BE2C (cell line): Measurements from ENCODE around the gene KAT2B.

Experiments used
- DNase-seq: peaks from one replicate; pipeline ENCODE4 v3.0.0-alpha.2; 2020
- H3K27me3 ChIP-seq: fragments of 250-450 bp; sonication (Bioruptor Pico); 2 replicates; pipeline ENCODE4 v1.5.1; 2020; ENCODE audit warnings: mild to moderate bottlenecking
- H3K36me3 ChIP-seq: fragments of 250-450 bp; sonication (Bioruptor Pico); 2 replicates; pipeline ENCODE4 v1.5.1; 2020; ENCODE audit warnings: mild to moderate bottlenecking
- H3K4me1 ChIP-seq: fragments of 250-450 bp; sonication (Bioruptor Pico); 2 replicates; pipeline ENCODE4 v1.5.1; 2020
- H3K4me3 ChIP-seq: 2 replicates; pipeline ENCODE4 v1.5.1; 2011; ENCODE audit warnings: low read depth, low read length
- H3K9me3 ChIP-seq: fragments of 250-450 bp; sonication (Bioruptor Pico); 2 replicates; pipeline ENCODE4 v1.5.1; 2020
- CTCF ChIP-seq: IDR thresholded peaks from 2 replicates; pipeline ENCODE4 v1.5.1; 2012; ENCODE audit warnings: mild to moderate bottlenecking, low read depth, low read length

The KAT2B gene

DNA sequence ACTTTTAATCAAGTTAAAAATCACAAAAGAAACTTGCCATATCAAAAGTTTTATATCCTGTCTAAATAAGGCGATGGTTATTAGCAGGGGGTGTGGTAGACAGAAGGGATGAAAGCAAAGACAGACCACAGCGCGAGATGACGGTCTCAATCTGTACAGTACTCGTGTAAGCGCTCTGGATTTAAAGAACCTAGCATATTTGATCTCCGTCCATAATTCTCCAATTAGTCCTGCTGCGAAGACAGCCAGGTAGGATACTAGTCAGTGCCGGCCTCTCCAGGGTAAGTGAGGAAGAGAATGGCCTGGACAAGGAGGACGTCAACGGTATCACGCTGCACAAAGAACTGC is 145.1 kb downstream of the KAT2B start:
- TF ChIP-seq CTCF = no peak
- DNase-seq = no peak
- Histone ChIP-seq H3K36me3 (peaks cover 5% of the 10 kb centered on the region; the same call in 1 of the 2 replicates), H3K4me1 (no peaks in the 10 kb centered on the region), H3K9me3 (no peaks in the 10 kb centered on the region), H3K4me3 (peak overlapping the region; percentile 74), H3K27me3 (no peaks in the 10 kb centered on the region)

DNA sequence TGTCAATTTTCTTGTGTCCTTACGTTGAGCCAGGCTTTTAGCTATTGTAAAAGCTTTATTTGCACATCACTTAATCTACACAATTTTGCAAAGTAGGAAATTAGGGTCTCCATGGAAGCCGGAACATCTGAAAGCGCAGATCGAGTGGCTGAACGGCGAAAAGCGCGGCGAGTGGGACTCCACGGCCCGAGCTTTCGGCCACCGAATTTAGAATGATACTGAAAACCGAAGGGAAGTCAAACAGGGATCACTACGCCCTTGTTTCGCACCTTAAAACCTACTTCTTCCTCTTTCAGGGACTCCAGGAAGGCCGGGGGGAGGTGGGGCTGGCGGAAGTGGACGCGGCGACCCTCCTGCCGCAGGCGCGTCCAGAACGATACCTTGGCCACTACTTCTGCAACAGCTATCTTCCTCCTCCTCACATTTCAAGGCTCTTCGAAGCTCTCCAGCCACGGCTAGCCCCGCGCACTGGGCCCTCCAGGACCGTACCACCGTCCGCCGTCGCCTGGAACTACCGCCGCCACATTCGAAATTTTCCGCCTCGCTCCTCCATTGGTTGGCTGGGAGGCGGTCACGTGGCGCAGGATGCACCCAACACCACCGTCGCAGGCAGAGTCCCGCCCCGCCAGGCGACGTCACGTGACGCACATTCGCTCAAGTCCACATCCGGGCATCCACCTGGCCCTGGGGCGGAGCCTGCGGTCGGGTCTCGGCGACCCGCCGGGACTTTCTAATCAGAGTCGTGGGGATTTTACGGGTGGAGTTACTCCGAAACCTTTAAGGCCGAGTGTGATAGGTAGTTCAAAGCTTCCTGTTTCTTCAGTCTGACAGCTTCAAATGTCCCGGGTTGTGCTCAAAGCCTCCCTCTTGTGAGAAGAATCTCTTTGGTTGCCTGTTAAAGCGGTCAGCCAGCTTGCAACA is 145.7 kb downstream of the KAT2B start, which contains the start of gene SGO1:
Gene SGO1 (minus strand): TSS at position 528 of the 921 bp plus-strand sequence. CDS start 2,179 bp downstream, outside the sequence.
- Histone ChIP-seq H3K9me3 (no peaks in the 10 kb centered on the region), H3K27me3 (no peaks in the 10 kb centered on the region), H3K4me1 (no peaks in the 10 kb centered on the region), H3K4me3 (peak within 1 kb of the TSS; percentile 74), H3K36me3 (peaks cover 5% of the 10 kb centered on the region; the same call in 1 of the 2 replicates)
- no peak for TF ChIP-seq CTCF
- peak; percentile 94 for DNase-seq

DNA sequence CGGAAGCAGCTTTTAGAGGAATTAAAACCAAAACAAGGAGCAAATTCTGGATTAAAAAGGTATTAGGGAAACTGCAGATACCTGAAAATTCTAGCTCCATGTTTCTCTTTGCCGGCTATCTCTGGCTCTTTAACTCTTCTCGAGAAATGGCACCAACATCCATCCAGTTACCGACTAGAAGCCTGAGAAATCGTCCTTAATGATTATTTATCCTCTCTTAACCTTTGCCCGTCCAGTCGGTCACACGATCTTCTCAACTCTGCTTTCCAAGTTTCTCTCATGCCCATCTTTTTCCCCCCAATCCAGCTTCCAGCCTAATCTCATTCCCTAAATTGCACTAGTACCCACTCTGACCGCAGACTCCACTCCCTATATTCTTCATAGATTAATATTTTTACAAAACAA is 146.4 kb downstream of the KAT2B start:
- Histone ChIP-seq H3K9me3 (no peaks in the 10 kb centered on the region), H3K4me1 (no peaks in the 10 kb centered on the region), H3K27me3 (no peaks in the 10 kb centered on the region), H3K4me3 (peak overlapping the region; percentile 74), H3K36me3 (peaks cover 5% of the 10 kb centered on the region; the same call in 1 of the 2 replicates)
- no peak for TF ChIP-seq CTCF
- no peak for DNase-seq

GRCh38 chr3:20190991-20191390 is 150.7 kb downstream of the KAT2B start:
- Histone ChIP-seq H3K4me1 (no peaks in the 10 kb centered on the region), H3K36me3 (no peaks in the 10 kb centered on the region), H3K27me3 (no peaks in the 10 kb centered on the region), H3K4me3 (no peak overlapping the region), H3K9me3 (no peaks in the 10 kb centered on the region)
- TF ChIP-seq CTCF = no peak
- no peak for DNase-seq

- H3K27me3 ChIP-seq = no peaks in the 10 kb centered on the region
- no peaks in the 10 kb centered on the region for H3K9me3 ChIP-seq
- DNase-seq = no peak
- no peaks in the 10 kb centered on the region for H3K36me3 ChIP-seq
- no peaks in the 10 kb centered on the region for H3K4me1 ChIP-seq
- no peak for TF ChIP-seq CTCF
- H3K4me3 ChIP-seq = no peak overlapping the region
Measured at GRCh38 chr3:20194793-20195460, 154.7 kb downstream of the KAT2B start.
